Peyer's patch (tissue), 4 donors: Measurements from ENCODE around the gene COL6A2. TPM values are rescaled to one million over a fixed set of nuclear protein-coding genes. Genes with fewer than 3 reads are reported as not detected.

Source experiments
- DNase-seq, 3 donors: peaks; one replicate each; pipeline ENCODE4 v3.0.0-alpha.2; 2017 to 2019
- H3K27ac ChIP-seq, 4 donors: fragments of 200-600 bp; sonication (generic); one replicate each; pipeline ENCODE4 v1.5.1; 2016 to 2019
- H3K27me3 ChIP-seq, 2 donors: fragments of 200-600 bp; sonication (generic); one replicate each; pipeline ENCODE4 v1.5.1; 2019
- H3K36me3 ChIP-seq, 3 donors: fragments of 200-600 bp; sonication (generic); one replicate each; pipeline ENCODE4 v1.5.1; 2016 to 2019
- H3K4me1 ChIP-seq, 4 donors: fragments of 200-600 bp; sonication (generic); one replicate each; pipeline ENCODE4 v1.5.1; 2016 to 2019
- H3K4me3 ChIP-seq, 4 donors: fragments of 200-600 bp; sonication (generic); 1 replicate in 3 of 4; 2 replicates in 1 of 4; pipeline ENCODE4 v1.5.1; 2016 to 2019; ENCODE audit warnings: mild to moderate bottlenecking in 1 of 4
- H3K9me3 ChIP-seq, 4 donors: fragments of 200-600 bp; sonication (generic); one replicate each; pipeline ENCODE4 v1.5.1; 2016 to 2019; ENCODE audit warnings: mild to moderate bottlenecking in 1 of 4
- POLR2A ChIP-seq, 2 donors: fragments of 450-650 bp; IDR thresholded peaks; one replicate each; pipeline ENCODE4 v1.5.1; 2017; ENCODE audit warnings: antibody characterized with exemption in 2 of 2, mild to moderate bottlenecking in 2 of 2, moderate library complexity in 2 of 2
- total RNA-seq, 4 donors: library from RNA; depleted of rRNA; stranded (reverse); fragments of >200 nt; gene quantifications; one replicate each; pipeline ENCODE4 v1.1.0, GENCODE V29; 2016
- TF ChIP-seq, protein P1 (sequence below), 6 experiments: fragments of 450-650 bp in 4 of 6; fragments of 200-600 bp in 2 of 6; sonication (generic) in 1 of 6; IDR thresholded peaks; one replicate each; pipeline ENCODE4 v1.5.1; 2017 to 2019; ENCODE audit warnings: antibody characterized with exemption in 6 of 6, mild to moderate bottlenecking in 3 of 6, moderate library complexity in 1 of 6

Gene COL6A2
- total RNA-seq, 4 donors from 2014 or later, result 59.9 to 1,087 (median 166) TPM

DNA sequence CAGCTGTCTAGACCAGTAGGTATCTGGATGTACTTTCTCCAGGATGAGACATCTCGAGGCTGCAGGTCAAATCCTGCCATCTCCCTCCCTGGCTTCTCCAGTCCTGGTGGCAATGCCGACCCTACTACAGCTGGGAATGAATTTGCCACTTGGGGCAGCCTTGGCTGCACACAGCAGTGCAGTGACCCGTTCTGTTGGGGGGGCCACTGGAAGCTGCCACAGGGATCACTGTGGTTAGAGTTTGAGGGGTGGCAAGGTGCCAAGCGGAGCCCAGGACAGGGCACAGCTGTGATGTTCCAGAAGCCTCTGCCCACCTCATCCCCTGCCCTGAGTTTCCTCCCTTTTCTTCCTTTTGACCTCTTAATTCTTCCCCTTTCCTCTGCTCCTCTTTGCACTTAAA is 17.1 kb downstream of the COL6A2 start:
- DNase-seq, result peak in 2 of 3 donors; percentile 23 to 36
- Histone ChIP-seq H3K36me3 (peaks cover 0 to 76% (median 0%) of the 10 kb centered on the region in 3 donors), H3K4me3 (no peak overlapping the region), H3K9me3 (peaks cover 0 to 5% (median 2%) of the 10 kb centered on the region in 4 donors), H3K4me1 (no peaks in the 10 kb centered on the region), H3K27me3 (no peaks in the 10 kb centered on the region), H3K27ac (no peak overlapping the region)
- TF ChIP-seq, protein P1, sequence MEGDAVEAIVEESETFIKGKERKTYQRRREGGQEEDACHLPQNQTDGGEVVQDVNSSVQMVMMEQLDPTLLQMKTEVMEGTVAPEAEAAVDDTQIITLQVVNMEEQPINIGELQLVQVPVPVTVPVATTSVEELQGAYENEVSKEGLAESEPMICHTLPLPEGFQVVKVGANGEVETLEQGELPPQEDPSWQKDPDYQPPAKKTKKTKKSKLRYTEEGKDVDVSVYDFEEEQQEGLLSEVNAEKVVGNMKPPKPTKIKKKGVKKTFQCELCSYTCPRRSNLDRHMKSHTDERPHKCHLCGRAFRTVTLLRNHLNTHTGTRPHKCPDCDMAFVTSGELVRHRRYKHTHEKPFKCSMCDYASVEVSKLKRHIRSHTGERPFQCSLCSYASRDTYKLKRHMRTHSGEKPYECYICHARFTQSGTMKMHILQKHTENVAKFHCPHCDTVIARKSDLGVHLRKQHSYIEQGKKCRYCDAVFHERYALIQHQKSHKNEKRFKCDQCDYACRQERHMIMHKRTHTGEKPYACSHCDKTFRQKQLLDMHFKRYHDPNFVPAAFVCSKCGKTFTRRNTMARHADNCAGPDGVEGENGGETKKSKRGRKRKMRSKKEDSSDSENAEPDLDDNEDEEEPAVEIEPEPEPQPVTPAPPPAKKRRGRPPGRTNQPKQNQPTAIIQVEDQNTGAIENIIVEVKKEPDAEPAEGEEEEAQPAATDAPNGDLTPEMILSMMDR (IDR thresholded peaks at IDR 0.05), result no peak
- no peak for TF ChIP-seq POLR2A (IDR thresholded peaks at IDR 0.05)

DNA sequence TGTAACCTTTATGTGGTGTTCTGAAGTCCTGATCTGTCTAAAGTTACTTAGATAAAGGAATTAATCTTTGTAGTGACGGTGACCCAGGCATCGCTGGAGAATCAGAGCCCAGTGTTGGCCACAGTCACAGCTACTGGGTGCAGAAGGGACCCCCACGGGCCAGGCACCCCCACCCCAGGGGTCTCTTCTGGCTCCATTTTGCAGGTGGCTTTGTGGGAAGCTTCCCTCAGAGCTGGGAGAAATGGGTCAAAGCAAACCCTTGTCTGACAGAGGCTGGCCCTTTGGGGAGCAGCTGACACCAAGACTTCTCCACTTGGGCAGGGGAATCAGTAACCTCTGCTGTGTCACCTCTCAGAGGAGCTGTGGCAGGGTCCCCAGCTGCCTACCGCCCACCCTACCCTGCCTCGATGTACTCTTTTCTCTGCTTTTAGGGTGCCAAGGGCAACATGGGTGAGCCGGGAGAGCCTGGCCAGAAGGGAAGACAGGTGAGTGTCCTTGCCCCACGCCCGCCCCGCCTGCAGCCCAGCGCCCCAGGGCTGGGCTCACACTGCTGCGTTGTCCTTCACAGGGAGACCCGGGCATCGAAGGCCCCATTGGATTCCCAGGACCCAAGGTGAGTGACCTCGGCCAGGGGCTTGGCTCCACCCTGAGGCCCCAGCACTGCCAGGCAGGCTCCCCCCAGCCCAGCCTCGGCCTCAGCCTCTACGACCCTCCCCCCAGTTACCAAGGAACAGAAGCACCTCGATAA is 17.7 kb downstream of the COL6A2 start:
- Histone ChIP-seq H3K27me3 (no peaks in the 10 kb centered on the region), H3K9me3 (peaks cover 0 to 5% (median 2%) of the 10 kb centered on the region in 4 donors), H3K27ac (no peak overlapping the region), H3K4me3 (no peak overlapping the region), H3K4me1 (no peaks in the 10 kb centered on the region), H3K36me3 (peaks cover 0 to 82% (median 0%) of the 10 kb centered on the region in 3 donors)
- TF ChIP-seq POLR2A (IDR thresholded peaks at IDR 0.05), result no peak
- peak in 1 of 3 donors; percentile 29 for DNase-seq

DNA sequence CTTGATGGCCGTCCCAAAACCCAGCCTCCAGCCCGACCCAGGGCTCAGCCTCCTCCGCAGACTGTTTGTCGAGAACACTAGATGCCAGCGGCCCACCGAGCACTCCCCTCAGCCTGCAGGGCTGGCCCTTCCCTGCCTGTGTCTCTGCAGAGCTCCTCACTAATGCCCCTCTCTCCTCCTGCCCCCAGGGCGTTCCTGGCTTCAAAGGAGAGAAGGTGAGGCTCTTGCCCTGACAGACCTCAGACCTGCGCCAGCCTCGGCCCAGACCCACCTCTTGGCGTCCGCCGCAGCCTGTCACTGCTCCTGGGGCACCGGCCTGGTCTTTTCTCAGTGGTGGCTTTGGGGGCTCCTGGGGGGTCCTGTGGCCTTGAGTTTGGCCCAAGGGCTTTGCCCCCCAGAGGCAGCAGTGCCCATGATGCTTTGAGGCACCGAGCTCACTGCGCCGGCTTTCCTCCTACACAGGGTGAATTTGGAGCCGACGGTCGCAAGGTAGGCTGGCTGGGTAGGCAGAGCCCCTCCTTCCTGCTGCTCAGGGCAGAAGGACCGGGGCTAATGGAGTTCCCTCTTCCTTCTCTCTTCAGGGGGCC is 18.4 kb downstream of the COL6A2 start:
- no peak overlapping the region for H3K27ac ChIP-seq
- no peak for TF ChIP-seq POLR2A (IDR thresholded peaks at IDR 0.05)
- TF ChIP-seq, protein P1 (IDR thresholded peaks at IDR 0.05), result no peak
- no peaks in the 10 kb centered on the region for H3K4me1 ChIP-seq
- H3K27me3 ChIP-seq, result no peaks in the 10 kb centered on the region
- peaks cover 0 to 5% (median 2%) of the 10 kb centered on the region in 4 donors for H3K9me3 ChIP-seq
- peaks cover 0 to 88% (median 0%) of the 10 kb centered on the region in 3 donors for H3K36me3 ChIP-seq
- H3K4me3 ChIP-seq, result no peak overlapping the region
- DNase-seq, result peak in 2 of 3 donors; percentile 14 to 29

DNA sequence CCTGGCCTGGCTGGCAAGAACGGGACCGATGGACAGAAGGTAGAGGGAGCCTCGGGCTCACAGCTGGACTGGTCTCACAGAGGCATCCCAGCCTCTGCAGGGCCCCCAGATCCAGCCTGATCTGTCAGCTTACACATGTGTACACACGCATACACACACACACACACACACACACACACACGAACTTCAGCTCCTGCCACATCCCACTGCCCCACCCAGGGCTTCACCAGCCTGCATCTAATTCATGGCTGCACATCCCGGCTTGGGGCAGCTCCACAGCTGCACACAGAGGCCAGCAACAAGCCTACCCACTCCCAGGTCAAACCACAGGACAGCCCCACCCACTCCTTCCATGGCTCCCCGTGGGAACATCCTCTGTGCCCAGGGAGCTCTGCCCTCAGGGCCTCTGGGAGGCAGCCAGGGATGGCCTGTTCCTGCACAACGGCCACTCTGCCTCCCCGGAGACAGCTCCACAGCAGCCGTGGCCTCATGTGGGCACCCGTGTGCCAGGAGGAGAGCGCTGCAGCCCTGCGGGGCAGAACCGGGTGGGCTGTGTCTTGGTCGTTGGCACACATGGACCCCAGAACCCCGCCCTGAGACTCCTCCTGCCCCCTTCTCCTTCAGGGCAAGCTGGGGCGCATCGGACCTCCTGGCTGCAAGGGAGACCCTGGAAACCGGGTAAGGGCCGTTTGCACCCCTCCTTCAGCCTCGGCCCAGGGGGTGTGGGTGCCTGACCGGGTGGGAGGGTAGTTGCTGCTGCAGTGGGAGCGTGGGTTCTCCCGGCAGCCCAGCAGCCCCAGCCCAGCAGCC is 19.1 kb downstream of the COL6A2 start:
- H3K4me3 ChIP-seq, result no peak overlapping the region
- H3K27me3 ChIP-seq, result no peaks in the 10 kb centered on the region
- peaks cover 0 to 95% (median 0%) of the 10 kb centered on the region in 3 donors for H3K36me3 ChIP-seq
- peak in 2 of 3 donors; percentile 25 to 32 for DNase-seq
- H3K27ac ChIP-seq, result no peak overlapping the region
- H3K4me1 ChIP-seq, result no peaks in the 10 kb centered on the region
- H3K9me3 ChIP-seq, result peaks cover 0 to 5% (median 2%) of the 10 kb centered on the region in 4 donors
- TF ChIP-seq, protein P1 (IDR thresholded peaks at IDR 0.05), result no peak
- TF ChIP-seq POLR2A (IDR thresholded peaks at IDR 0.05), result no peak

DNA sequence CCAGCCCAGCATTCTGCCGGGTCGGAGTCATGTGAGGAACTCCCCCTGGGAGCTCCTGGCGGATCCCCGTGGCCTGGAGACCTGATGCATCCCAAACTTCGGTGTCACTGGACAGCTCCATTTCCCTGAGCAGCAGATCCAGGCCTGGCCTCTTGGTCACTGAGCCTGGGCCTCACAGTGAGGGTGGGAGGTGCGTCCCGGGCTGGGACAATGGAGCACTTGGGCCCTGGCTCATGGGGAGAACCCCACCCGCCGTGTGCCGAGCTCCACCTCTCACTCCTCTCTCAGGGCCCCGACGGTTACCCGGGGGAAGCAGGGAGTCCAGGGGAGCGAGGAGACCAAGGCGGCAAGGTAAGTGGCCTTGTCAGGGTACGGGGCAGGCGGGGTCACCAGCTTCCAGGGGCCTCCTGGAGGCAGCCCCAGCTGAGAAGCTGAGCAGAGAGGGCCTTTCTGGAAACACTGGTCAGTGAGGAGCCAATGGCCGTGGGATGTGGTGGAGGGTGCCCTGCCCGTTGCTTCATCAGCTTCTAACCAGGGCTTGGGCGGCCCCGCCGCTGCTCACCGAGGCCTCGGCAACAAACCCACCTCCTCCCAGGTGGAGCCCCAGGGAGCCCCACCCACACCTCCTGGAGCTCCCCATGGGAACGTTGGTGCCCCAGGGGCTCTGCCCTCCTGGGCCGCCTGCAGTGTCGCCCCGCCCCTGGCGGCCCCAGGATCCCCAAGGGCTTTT is 19.8 kb downstream of the COL6A2 start:
- DNase-seq, result peak in 2 of 3 donors; percentile 36 to 39
- Histone ChIP-seq H3K27ac (no peak overlapping the region), H3K36me3 (peaks cover 0 to 96% (median 0%) of the 10 kb centered on the region in 3 donors), H3K9me3 (peaks cover 0 to 5% (median 2%) of the 10 kb centered on the region in 4 donors), H3K27me3 (no peaks in the 10 kb centered on the region), H3K4me1 (no peaks in the 10 kb centered on the region), H3K4me3 (no peak overlapping the region)
- TF ChIP-seq POLR2A (IDR thresholded peaks at IDR 0.05), result no peak
- TF ChIP-seq, protein P1 (IDR thresholded peaks at IDR 0.05), result no peak
